Keratinocyte (primary cell): ENCODE results near the gene ANKRD10. TPM values are rescaled to one million over a fixed set of nuclear protein-coding genes. Genes with fewer than 3 reads are reported as not detected.
A peak's percentile ranks its signal among the peaks of the same experiment; 100 is the strongest.

Source experiments
- DNase-seq: peaks from one replicate; pipeline ENCODE4 v3.0.0-alpha.2; 2011; ENCODE audit warnings: low read depth, missing footprints, low spot score
- FAIRE-seq: peaks from 2 replicates; lab custom pipeline; 2011; peaks lifted over from hg19 to GRCh38; lab: Jason Lieb, UNC
- H2AFZ ChIP-seq: 2 replicates; pipeline ENCODE4 v1.6.0; 2012; ENCODE audit warnings: low read length, control low read depth, inconsistent platforms; ENCODE audit not compliant: control insufficient read depth
- H3K27ac ChIP-seq: 2 replicates; pipeline ENCODE4 v1.5.1; 2011; ENCODE audit warnings: low read length; ENCODE audit not compliant: control insufficient read depth, insufficient read depth
- H3K27me3 ChIP-seq: 3 replicates; pipeline ENCODE4 v1.6.0; 2011; ENCODE audit warnings: low read length; ENCODE audit not compliant: control insufficient read depth, insufficient read depth; ENCODE audit errors: extremely low read depth
- H3K36me3 ChIP-seq, 2 experiments: 2 replicates in 1 of 2; 3 replicates in 1 of 2; pipeline ENCODE4 v1.5.1; 2011; ENCODE audit warnings: low read length in 2 of 2, mild to moderate bottlenecking in 1 of 2; ENCODE audit not compliant: control insufficient read depth in 2 of 2, insufficient read depth in 2 of 2; ENCODE audit errors: extremely low read depth in 1 of 2
- H3K4me1 ChIP-seq: 3 replicates; pipeline ENCODE4 v1.5.1; 2011; ENCODE audit warnings: low read length; ENCODE audit not compliant: control insufficient read depth, insufficient read depth; ENCODE audit errors: extremely low read depth
- H3K4me2 ChIP-seq: 3 replicates; pipeline ENCODE4 v1.6.0; 2011; ENCODE audit warnings: low read depth, low read length; ENCODE audit not compliant: control insufficient read depth, insufficient read depth; ENCODE audit errors: extremely low read depth
- H3K4me3 ChIP-seq, 3 experiments: fragments of 200-600 bp in 1 of 3; sonication (generic) in 1 of 3; 2 replicates in 2 of 3; 3 replicates in 1 of 3; pipeline ENCODE4 v1.5.1; 2011 to 2016; ENCODE audit warnings: low read length in 3 of 3, mild to moderate bottlenecking in 3 of 3, control low read depth in 2 of 3, inconsistent platforms in 1 of 3, low read depth in 1 of 3, mixed read lengths in 1 of 3, mixed run types in 1 of 3, moderate library complexity in 1 of 3; ENCODE audit not compliant: control insufficient read depth in 2 of 3, insufficient read depth in 2 of 3; ENCODE audit errors: extremely low read depth in 1 of 3
- H3K79me2 ChIP-seq: 2 replicates; pipeline ENCODE4 v1.6.0; 2012; ENCODE audit warnings: low read length; ENCODE audit not compliant: control insufficient read depth, insufficient read depth
- H3K9ac ChIP-seq: 3 replicates; pipeline ENCODE4 v1.6.0; 2011; ENCODE audit warnings: low read length; ENCODE audit not compliant: control insufficient read depth, insufficient read depth; ENCODE audit errors: extremely low read depth
- H3K9me1 ChIP-seq: 3 replicates; pipeline ENCODE4 v1.6.0; 2011; ENCODE audit warnings: low read length; ENCODE audit not compliant: control insufficient read depth, insufficient read depth; ENCODE audit errors: extremely low read depth
- H3K9me3 ChIP-seq: 2 replicates; pipeline ENCODE4 v1.5.1; 2012; ENCODE audit warnings: low read depth, low read length; ENCODE audit not compliant: control insufficient read depth
- H4K20me1 ChIP-seq: 3 replicates; pipeline ENCODE4 v1.6.0; 2011; ENCODE audit warnings: low read length; ENCODE audit not compliant: control insufficient read depth, insufficient read depth; ENCODE audit errors: extremely low read depth
- EZH2 ChIP-seq: IDR thresholded peaks from one replicate; pipeline ENCODE4 v1.6.1; 2012; ENCODE audit warnings: inconsistent platforms, mild to moderate bottlenecking, low read length, moderate library complexity
- dilution Hi-C: fragments of 300-500 bp; cut with MboI; formaldehyde crosslinking; loops from one replicate; pipeline ENCODE4 v1.7.0; 2020; ENCODE audit warnings: low sequenced_read_pairs; ENCODE audit not compliant: extremely low pct_ligation_motif_present
- polyA plus RNA-seq, 5 experiments: library from polyadenylated mRNA; depleted of rRNA in 3 of 5; stranded (reverse) in 3 of 5; stranded (forward) in 1 of 5; unstranded in 1 of 5; fragments of >200 nt; gene quantifications; 1 replicate in 1 of 5; 2 replicates in 3 of 5; 3 replicates in 1 of 5; pipeline versions ENCODE4 v1.2.1 to v1.2.3, GENCODE V29; 2011 to 2012; ENCODE audit warnings: missing spikeins in 2 of 5, low read depth in 1 of 5, low replicate concordance in 1 of 5
- TF ChIP-seq, protein P1 (sequence below), 3 experiments: IDR thresholded peaks in 1 of 3; conservative IDR thresholded peaks in 1 of 3; optimal IDR thresholded peaks in 1 of 3; 2 replicates in 2 of 3; 3 replicates in 1 of 3; pipeline versions ENCODE3 to v1.5.1; 2011; ENCODE audit warnings: low read length in 3 of 3, mild to moderate bottlenecking in 3 of 3, moderate library complexity in 2 of 3, control low read depth in 1 of 3, inconsistent platforms in 1 of 3; ENCODE audit not compliant: insufficient read depth in 2 of 3; ENCODE audit errors: extremely low read depth in 1 of 3

ANKRD10 gene
- polyA plus RNA-seq, 1 donor (not counting 4 experiments of a cell fraction or from before 2014, with no cell fraction given): 58.1 TPM

DNA sequence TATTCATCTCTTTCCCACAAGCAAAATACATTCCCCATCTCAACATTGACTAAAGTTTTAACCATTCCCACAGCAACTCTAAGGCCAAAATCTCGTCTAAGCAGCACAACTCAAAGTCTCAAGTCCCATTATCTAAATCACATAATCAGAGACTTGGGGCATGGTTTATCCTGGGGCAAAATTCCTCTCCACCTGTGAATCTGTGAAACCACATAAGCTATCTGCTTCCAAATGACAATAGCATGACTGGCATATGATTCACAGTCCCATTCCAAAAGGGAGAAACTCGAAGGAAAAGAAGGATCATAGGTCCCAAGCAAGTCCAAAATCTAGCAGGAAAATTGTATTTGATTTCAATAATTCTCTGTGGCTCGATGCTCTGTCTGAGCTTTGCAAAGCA, 73.0 kb downstream of the ANKRD10 start:
- Histone ChIP-seq H3K27ac (no peak overlapping the region), H3K4me1 (peaks cover 13% of the 10 kb centered on the region), H3K9me1 (no peaks in the 10 kb centered on the region), H3K9ac (no peak overlapping the region), H3K4me2 (peak overlapping the region; percentile 41), H3K36me3 (no peaks in the 10 kb centered on the region), H4K20me1 (no peaks in the 10 kb centered on the region), H3K4me3 (peak overlapping the region in 1 of 3 experiments; percentile 18), H2AFZ (no peak overlapping the region), H3K27me3 (peaks cover 5% of the 10 kb centered on the region), H3K79me2 (no peaks in the 10 kb centered on the region), H3K9me3 (peaks cover 3% of the 10 kb centered on the region)
- TF ChIP-seq, protein P1, sequence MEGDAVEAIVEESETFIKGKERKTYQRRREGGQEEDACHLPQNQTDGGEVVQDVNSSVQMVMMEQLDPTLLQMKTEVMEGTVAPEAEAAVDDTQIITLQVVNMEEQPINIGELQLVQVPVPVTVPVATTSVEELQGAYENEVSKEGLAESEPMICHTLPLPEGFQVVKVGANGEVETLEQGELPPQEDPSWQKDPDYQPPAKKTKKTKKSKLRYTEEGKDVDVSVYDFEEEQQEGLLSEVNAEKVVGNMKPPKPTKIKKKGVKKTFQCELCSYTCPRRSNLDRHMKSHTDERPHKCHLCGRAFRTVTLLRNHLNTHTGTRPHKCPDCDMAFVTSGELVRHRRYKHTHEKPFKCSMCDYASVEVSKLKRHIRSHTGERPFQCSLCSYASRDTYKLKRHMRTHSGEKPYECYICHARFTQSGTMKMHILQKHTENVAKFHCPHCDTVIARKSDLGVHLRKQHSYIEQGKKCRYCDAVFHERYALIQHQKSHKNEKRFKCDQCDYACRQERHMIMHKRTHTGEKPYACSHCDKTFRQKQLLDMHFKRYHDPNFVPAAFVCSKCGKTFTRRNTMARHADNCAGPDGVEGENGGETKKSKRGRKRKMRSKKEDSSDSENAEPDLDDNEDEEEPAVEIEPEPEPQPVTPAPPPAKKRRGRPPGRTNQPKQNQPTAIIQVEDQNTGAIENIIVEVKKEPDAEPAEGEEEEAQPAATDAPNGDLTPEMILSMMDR (optimal IDR thresholded peaks at IDR 0.05 in 1 of 3, IDR thresholded peaks at IDR 0.05 in 1 of 3, conservative IDR thresholded peaks at IDR 0.05 in 1 of 3; ENCODE audit: extremely low read depth in 1 of 3, insufficient read depth in 2 of 3, low read length in 3 of 3): no peak
- no peak for TF ChIP-seq EZH2
- dilution Hi-C loops: no loop called here
- FAIRE-seq: peak; percentile 91
- peak; percentile 9 for DNase-seq

DNA sequence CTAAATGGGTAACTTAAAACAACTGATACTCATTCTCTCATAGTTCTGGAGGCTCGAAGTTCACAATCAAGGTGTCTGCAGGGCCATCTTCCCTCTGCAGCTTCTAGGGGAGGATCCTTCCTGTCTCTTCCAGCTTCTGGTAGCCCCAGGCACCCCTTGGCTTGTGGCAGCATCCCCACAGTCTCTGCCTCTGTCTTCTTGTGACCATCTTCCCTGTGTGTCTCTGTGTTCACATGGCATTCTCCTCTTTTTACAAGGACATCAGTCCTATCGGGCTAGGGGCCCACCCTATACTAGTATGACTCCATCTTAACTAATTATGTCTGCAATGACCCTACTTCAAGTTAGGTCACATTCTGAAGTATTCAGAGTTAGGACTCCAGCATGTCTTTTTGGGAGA, 73.5 kb downstream of the ANKRD10 start:
- no peaks in the 10 kb centered on the region for H3K9me1 ChIP-seq
- H3K27ac ChIP-seq: no peak overlapping the region
- FAIRE-seq (no peak), DNase-seq (no peak)
- no peaks in the 10 kb centered on the region for H4K20me1 ChIP-seq
- no peaks in the 10 kb centered on the region for H3K36me3 ChIP-seq
- H3K79me2 ChIP-seq: no peaks in the 10 kb centered on the region
- H3K27me3 ChIP-seq: peaks cover 3% of the 10 kb centered on the region
- dilution Hi-C loops: no loop called here
- no peak overlapping the region for H2AFZ ChIP-seq
- H3K4me1 ChIP-seq: peaks cover 13% of the 10 kb centered on the region
- peaks cover 3% of the 10 kb centered on the region for H3K9me3 ChIP-seq
- TF ChIP-seq, protein P1 (optimal IDR thresholded peaks at IDR 0.05 in 1 of 3, IDR thresholded peaks at IDR 0.05 in 1 of 3, conservative IDR thresholded peaks at IDR 0.05 in 1 of 3; ENCODE audit: extremely low read depth in 1 of 3, insufficient read depth in 2 of 3, low read length in 3 of 3): no peak
- no peak for TF ChIP-seq EZH2
- peak overlapping the region; percentile 12 for H3K4me2 ChIP-seq
- H3K9ac ChIP-seq: no peak overlapping the region
- H3K4me3 ChIP-seq: no peak overlapping the region
